HCT116 (cell line): ENCODE data around the gene PRKAG2.

ENCODE experiments used
- EZH2 ChIP-seq: fragments of 200-600 bp; sonication (generic); IDR thresholded peaks from 2 replicates; pipeline ENCODE4 v1.6.1; 2017; ENCODE audit warnings: antibody characterized with exemption, mixed run types
- EZH2phosphoT487 ChIP-seq: fragments of 200-600 bp; IDR thresholded peaks from 2 replicates; pipeline ENCODE4 v1.6.1; 2018; ENCODE audit warnings: antibody characterized with exemption, borderline replicate concordance
- FOSL1 ChIP-seq: IDR thresholded peaks from 2 replicates; pipeline ENCODE4 v1.6.1; 2012; ENCODE audit warnings: low read depth
- POLR2A ChIP-seq: IDR thresholded peaks from 2 replicates; pipeline ENCODE4 v1.7.0; 2011; ENCODE audit warnings: borderline replicate concordance; ENCODE audit not compliant: insufficient read depth, insufficient read length; ENCODE audit errors: extremely low read depth
- POLR2AphosphoS5 ChIP-seq: IDR thresholded peaks from 2 replicates; pipeline ENCODE4 v1.6.1; 2011; ENCODE audit warnings: mild to moderate bottlenecking, low read depth, low read length, moderate library complexity
- RAD21 ChIP-seq: IDR thresholded peaks from 2 replicates; pipeline ENCODE4 v1.6.1; 2012; ENCODE audit warnings: low read depth, mild to moderate bottlenecking
- SIN3A ChIP-seq: IDR thresholded peaks from 2 replicates; pipeline ENCODE4 v1.6.1; 2012; ENCODE audit warnings: low read depth
- TCF7L2 ChIP-seq: IDR thresholded peaks from 2 replicates; pipeline ENCODE4 v1.7.0; 2011; ENCODE audit warnings: borderline replicate concordance, inconsistent platforms; ENCODE audit not compliant: insufficient read depth, insufficient read length; ENCODE audit errors: extremely low read depth
- ZNF274 ChIP-seq: fragments of 200-500 bp; sonication (Bioruptor generic); IDR thresholded peaks from 2 replicates; pipeline ENCODE4 v1.6.1; 2014; ENCODE audit warnings: mild to moderate bottlenecking, low read depth, low read length, inconsistent platforms
- TF ChIP-seq, protein P1 (sequence below), 3 experiments: fragments of 200-600 bp in 1 of 3; sonication (generic) in 1 of 3; IDR thresholded peaks in 2 of 3; conservative IDR thresholded peaks in 1 of 3; 2 replicates each; pipeline ENCODE4 v1.5.1; 2012 to 2017; ENCODE audit warnings: low read depth in 2 of 3, low read length in 2 of 3, antibody characterized with exemption in 1 of 3, borderline replicate concordance in 1 of 3, control low read depth in 1 of 3, mild to moderate bottlenecking in 1 of 3, mixed read lengths in 1 of 3, mixed run types in 1 of 3, moderate library complexity in 1 of 3; ENCODE audit not compliant: insufficient read depth in 1 of 3
- TF ChIP-seq, protein P2 (sequence below): IDR thresholded peaks from 2 replicates; pipeline ENCODE4 v1.6.1; 2012; ENCODE audit warnings: low read depth
- TF ChIP-seq, protein P3 (sequence below): IDR thresholded peaks from 2 replicates; pipeline ENCODE4 v1.6.1; 2012

DNA sequence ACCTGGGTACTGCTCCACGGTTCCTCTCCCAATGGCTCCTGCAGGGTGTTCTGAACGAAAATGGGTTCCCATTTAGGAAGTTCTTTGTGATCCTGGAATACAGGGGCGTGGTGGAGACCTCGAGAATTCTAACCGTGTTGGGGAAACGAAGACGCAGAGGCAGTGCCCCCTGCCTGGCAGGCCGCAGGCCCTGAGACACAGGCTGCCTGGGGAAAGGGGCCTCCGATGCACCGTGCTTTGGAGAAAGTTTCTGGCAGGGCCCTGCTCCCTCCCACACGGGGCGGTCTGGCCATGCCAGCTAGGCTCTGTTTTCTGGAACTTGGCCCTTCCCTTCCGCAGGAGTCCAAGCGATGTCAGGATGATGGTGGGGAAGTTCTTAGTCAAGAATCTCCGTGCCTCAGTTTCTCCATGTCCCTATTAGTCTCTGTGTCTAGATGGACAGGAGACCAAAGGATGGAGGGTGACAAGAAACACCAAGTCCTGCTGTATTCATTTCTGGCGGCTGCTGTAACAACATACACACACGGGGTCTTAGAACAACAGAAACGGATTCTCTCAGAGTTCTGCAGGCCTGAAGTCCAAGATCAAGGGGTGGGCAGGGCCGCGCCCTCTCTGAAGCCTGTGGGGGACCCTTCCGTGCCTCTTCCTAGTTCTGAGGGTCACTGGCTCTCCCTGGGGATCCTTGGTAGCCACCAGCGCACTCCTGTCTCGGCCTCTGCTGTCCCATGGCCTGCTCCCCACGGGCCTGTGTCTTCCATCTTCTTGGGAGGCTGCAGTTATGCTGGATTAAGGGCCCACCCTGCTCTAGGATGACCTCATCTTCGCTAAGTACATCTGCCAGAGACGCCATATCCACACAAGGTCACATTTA lies 27.7 kb downstream of the PRKAG2 start:
- TF ChIP-seq POLR2A (no peak), TCF7L2 (no peak), EZH2phosphoT487 (no peak), ZNF274 (no peak), POLR2AphosphoS5 (no peak), RAD21 (no peak), SIN3A (no peak), FOSL1 (no peak), EZH2 (no peak)
- TF ChIP-seq, protein P1, sequence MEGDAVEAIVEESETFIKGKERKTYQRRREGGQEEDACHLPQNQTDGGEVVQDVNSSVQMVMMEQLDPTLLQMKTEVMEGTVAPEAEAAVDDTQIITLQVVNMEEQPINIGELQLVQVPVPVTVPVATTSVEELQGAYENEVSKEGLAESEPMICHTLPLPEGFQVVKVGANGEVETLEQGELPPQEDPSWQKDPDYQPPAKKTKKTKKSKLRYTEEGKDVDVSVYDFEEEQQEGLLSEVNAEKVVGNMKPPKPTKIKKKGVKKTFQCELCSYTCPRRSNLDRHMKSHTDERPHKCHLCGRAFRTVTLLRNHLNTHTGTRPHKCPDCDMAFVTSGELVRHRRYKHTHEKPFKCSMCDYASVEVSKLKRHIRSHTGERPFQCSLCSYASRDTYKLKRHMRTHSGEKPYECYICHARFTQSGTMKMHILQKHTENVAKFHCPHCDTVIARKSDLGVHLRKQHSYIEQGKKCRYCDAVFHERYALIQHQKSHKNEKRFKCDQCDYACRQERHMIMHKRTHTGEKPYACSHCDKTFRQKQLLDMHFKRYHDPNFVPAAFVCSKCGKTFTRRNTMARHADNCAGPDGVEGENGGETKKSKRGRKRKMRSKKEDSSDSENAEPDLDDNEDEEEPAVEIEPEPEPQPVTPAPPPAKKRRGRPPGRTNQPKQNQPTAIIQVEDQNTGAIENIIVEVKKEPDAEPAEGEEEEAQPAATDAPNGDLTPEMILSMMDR (IDR thresholded peaks at IDR 0.05 in 2 of 3, conservative IDR thresholded peaks at IDR 0.05 in 1 of 3; ENCODE audit: borderline replicate concordance in 1 of 3, insufficient read depth in 1 of 3, low read depth in 2 of 3, low read length in 2 of 3) = no peak
- TF ChIP-seq, protein P2, sequence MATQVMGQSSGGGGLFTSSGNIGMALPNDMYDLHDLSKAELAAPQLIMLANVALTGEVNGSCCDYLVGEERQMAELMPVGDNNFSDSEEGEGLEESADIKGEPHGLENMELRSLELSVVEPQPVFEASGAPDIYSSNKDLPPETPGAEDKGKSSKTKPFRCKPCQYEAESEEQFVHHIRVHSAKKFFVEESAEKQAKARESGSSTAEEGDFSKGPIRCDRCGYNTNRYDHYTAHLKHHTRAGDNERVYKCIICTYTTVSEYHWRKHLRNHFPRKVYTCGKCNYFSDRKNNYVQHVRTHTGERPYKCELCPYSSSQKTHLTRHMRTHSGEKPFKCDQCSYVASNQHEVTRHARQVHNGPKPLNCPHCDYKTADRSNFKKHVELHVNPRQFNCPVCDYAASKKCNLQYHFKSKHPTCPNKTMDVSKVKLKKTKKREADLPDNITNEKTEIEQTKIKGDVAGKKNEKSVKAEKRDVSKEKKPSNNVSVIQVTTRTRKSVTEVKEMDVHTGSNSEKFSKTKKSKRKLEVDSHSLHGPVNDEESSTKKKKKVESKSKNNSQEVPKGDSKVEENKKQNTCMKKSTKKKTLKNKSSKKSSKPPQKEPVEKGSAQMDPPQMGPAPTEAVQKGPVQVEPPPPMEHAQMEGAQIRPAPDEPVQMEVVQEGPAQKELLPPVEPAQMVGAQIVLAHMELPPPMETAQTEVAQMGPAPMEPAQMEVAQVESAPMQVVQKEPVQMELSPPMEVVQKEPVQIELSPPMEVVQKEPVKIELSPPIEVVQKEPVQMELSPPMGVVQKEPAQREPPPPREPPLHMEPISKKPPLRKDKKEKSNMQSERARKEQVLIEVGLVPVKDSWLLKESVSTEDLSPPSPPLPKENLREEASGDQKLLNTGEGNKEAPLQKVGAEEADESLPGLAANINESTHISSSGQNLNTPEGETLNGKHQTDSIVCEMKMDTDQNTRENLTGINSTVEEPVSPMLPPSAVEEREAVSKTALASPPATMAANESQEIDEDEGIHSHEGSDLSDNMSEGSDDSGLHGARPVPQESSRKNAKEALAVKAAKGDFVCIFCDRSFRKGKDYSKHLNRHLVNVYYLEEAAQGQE = no peak
- TF ChIP-seq, protein P3, sequence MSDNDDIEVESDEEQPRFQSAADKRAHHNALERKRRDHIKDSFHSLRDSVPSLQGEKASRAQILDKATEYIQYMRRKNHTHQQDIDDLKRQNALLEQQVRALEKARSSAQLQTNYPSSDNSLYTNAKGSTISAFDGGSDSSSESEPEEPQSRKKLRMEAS = no peak
